22Rv1 (cell line): ENCODE results near the gene CARD11.

Source experiments
- H3K27ac ChIP-seq: fragments of 450-650 bp; 2 replicates; pipeline ENCODE4 v1.5.1; 2017
- ZFX ChIP-seq: fragments of 450-650 bp; IDR thresholded peaks from 2 replicates; pipeline ENCODE4 v1.6.1; 2017; ENCODE audit warnings: antibody characterized with exemption, borderline replicate concordance
- TF ChIP-seq, protein P1 (sequence below): fragments of 450-650 bp; IDR thresholded peaks from 2 replicates; pipeline ENCODE4 v1.5.1; 2017; ENCODE audit warnings: mild to moderate bottlenecking

The CARD11 gene

DNA sequence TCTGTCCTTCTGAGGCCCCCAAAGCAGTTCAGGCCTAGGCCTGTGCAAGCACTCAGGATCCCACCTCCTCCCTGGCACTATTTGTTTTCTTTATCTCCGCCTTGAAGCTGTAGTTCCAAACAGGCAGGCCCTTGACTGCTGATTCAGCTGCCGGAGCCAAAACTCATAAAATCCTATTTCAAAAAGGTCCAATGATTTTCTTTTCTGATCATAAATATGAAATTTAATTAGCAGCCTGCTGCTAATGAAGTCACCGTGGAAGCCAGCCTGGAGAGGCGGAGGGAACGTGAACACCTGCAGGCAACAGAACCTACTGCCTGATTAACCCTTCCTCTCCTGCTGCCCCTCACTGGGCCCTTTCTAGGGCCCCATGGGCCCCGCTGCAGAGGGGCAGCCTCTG is 60.1 kb downstream of the CARD11 start:
- no peak for TF ChIP-seq ZFX

DNA sequence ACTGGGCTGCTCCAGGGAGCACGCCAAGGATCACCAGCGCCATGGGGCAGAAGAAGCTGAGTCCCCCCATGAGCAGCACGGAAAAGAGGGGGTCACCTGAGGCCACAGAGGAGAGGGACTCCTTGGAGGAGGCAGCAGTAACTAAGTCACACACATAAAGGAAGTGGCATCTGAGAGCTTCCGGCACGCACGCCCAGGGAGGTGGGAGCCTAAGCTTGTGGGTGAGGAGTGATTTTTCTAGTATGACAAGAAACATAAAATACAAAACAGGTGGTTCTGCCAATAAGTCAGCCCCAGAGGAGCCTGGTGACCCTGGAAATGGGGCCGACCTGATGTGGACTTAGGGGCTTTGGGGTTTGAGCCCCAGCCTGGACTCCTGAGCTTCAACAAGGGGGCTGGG is 60.8 kb downstream of the CARD11 start:
- no peak overlapping the region for H3K27ac ChIP-seq
- TF ChIP-seq, protein P1, sequence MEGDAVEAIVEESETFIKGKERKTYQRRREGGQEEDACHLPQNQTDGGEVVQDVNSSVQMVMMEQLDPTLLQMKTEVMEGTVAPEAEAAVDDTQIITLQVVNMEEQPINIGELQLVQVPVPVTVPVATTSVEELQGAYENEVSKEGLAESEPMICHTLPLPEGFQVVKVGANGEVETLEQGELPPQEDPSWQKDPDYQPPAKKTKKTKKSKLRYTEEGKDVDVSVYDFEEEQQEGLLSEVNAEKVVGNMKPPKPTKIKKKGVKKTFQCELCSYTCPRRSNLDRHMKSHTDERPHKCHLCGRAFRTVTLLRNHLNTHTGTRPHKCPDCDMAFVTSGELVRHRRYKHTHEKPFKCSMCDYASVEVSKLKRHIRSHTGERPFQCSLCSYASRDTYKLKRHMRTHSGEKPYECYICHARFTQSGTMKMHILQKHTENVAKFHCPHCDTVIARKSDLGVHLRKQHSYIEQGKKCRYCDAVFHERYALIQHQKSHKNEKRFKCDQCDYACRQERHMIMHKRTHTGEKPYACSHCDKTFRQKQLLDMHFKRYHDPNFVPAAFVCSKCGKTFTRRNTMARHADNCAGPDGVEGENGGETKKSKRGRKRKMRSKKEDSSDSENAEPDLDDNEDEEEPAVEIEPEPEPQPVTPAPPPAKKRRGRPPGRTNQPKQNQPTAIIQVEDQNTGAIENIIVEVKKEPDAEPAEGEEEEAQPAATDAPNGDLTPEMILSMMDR: no peak
- TF ChIP-seq ZFX: no peak

More for the DNA sequence above, 60.1 kb downstream of the CARD11 start:
- H3K27ac ChIP-seq: no peak overlapping the region

DNA sequence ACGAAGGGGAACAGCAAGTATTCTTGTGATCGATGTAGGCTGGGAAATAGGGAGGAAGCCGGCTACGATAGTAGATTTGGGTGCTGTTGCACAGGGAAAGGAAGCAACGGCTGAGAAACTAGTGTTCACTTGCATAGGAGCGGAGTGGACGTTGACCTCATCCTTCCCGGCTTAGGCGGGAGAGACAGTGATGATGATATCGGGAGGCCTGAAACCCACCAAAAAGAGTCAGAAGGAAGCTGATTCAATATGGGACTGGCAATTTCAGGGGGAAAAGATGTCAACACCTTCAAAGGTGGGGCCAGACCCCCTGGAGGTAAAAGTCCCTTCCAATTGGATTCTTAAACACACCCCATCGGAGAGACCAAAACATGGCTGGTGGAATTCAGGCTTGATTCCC is 61.3 kb downstream of the CARD11 start:
- no peak for TF ChIP-seq ZFX
- TF ChIP-seq, protein P1: no peak
- no peak overlapping the region for H3K27ac ChIP-seq

DNA sequence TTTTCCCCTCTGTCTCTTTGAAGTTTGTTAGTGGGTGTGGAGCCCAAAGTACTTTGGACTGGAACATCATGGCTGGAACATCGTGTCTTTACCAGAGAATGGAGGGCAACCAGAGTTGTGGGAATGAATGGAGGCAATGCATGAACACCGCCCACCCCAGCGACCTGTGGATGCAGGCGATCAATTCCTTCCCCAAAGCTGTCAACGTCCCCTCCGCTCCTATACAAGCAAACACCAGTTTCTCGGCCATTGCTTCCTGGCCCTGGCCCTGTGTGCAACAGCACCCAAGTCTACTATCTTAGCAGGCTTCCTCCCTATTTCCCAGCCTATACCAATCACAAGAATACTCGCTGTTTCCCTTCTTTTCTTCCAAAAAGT is 62.6 kb downstream of the CARD11 start:
- no peak overlapping the region for H3K27ac ChIP-seq
- TF ChIP-seq ZFX: no peak
- TF ChIP-seq, protein P1: no peak

DNA sequence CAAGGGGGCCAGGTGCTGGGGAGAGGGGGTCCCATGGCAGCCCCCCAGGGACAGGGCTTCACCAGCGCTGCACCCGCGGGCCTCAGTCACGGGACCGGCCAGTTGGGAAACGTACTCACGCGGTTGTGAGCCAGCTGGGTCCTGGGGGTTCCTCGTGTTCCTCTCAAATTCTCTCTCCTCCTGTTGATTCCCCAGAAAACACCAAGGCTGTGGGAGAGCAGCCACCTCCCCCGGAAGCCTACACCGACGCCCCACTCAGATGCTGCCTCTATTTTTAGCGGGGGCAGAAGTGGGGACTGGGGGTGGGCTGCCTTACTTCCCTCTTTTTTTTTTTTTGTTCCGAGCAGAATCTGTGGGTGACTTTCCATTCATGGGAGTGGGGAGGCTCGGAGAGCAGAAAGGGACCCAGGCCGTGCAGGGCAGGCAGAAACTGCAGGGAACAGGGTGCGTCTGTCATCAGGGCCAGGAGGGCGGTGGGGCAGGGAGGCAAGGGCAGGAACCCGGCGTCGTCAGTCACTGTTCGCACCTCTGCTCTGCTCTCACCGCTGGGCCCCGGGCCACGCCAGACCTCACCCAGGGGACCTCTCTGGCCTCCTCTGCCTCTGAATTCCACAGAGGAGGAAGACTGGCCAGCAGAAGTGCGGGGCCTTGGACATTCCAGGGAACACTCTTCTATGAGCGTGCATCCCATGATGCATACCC is 63.1 kb downstream of the CARD11 start:
- no peak overlapping the region for H3K27ac ChIP-seq
- TF ChIP-seq, protein P1: no peak
- no peak for TF ChIP-seq ZFX

DNA sequence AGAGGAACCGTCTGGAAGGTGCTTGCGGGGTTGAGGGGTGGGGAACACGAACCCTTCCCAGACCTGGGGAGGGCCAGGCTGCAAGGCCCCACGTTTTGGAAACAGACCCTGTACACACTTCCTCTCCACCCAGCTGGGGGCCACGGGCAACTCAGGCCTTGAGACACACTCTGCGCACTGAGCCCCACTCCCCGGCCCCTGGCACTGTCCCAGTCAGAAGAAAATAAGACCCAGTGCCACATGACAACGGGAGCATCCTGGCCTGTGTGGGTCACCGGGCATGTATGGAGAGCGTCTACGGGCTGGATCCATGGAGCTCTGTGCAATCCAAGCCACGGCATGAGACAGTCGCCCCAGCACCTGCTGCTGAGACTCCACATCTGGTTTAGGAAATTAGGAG is 63.7 kb downstream of the CARD11 start:
- TF ChIP-seq, protein P1: no peak
- TF ChIP-seq ZFX: no peak

DNA sequence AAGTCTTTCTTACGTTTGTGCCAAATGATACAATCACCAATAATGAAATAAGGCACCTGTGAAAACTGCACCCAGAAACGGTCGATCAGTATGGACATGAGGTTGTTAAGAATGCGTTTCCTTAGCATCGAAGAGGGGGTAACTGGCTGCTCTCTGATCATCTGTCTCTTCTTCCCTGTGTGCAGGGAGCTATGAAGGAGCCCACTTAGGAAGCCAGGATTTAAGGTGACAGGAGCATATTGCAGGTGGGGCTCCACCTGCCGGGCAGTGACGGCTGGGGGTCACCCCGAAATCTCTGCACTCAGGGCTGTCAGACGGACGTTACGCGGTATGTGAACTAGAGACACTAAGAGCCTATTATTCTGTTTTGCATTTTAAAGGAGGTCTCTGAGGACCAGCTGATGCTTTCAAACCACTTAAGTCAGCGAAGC is 64.5 kb downstream of the CARD11 start:
- TF ChIP-seq, protein P1: no peak
- no peak for TF ChIP-seq ZFX
- no peak overlapping the region for H3K27ac ChIP-seq

More for the DNA sequence above, 63.7 kb downstream of the CARD11 start:
- no peak overlapping the region for H3K27ac ChIP-seq

DNA sequence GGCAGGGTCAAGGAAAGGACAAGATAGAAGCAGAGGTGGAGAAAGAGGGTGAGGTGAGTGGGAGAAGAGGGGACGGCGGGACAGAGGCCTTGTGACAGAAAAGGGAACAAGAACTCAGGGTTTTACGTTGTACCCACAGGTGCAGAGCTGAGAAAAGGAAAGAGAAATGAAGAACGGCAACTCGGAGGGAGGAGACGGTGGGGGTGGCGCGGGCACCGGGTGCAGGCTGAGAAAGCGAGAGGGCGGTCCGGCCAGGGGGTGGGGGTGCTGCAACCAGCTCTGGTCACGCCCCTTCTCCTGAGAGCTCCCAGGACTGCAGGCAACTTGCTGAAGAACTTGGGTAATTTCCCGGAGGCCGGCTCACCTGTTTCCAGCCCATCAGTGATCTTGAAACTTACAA is 65.3 kb downstream of the CARD11 start:
- no peak overlapping the region for H3K27ac ChIP-seq
- no peak for TF ChIP-seq ZFX
- TF ChIP-seq, protein P1: no peak
